Measurements from ENCODE around the gene CST2. TPM values are rescaled to one million over a fixed set of nuclear protein-coding genes. Genes with fewer than 3 reads are reported as not detected.
"Not testable (repeated sequence)": the region's sequence is repeated elsewhere in the genome, so short reads cannot be mapped to it uniquely, and the experiment has no call there.

Gene CST2
- not detected in 2 replicates for total RNA-seq (2014; rRNA removed)
- not detected for polyA plus RNA-seq (2012)

GRCh38 chr20:23826541-23827021, at the start of gene CST2:
Gene CST2, minus strand, starts transcription at chr20:23826729. Its CDS starts 69 bp downstream, at chr20:23826660.
- no peak for DNase-seq (ENCODE audit: low read depth)

GRCh38 chr20:23875606-23876237, 49.2 kb upstream of the CST2 start:
- DNase-seq (ENCODE audit: low read depth) = no peak

- no peak for DNase-seq (ENCODE audit: low read depth)
These were observed 48.2 kb upstream of the CST2 start for GRCh38 chr20:23874747-23875146.

GRCh38 chr20:23873370-23874015, 47.0 kb upstream of the CST2 start:
- DNase-seq (ENCODE audit: low read depth) = no peak

- no peak for DNase-seq (ENCODE audit: low read depth)
These were observed 45.5 kb upstream of the CST2 start for GRCh38 chr20:23872065-23872464.

- no peak for DNase-seq (ENCODE audit: low read depth)
These were observed 43.9 kb upstream of the CST2 start for GRCh38 chr20:23870461-23870860.

GRCh38 chr20:23869520-23869919, 43.0 kb upstream of the CST2 start:
- DNase-seq (ENCODE audit: low read depth) = no peak

- DNase-seq (ENCODE audit: low read depth) = no peak
These were observed 41.8 kb upstream of the CST2 start for GRCh38 chr20:23868321-23868720.

- no peak for DNase-seq (ENCODE audit: low read depth)
These were observed 40.7 kb upstream of the CST2 start for GRCh38 chr20:23867152-23867776.

- DNase-seq (ENCODE audit: low read depth) = not testable (repeated sequence)
These were observed 34.2 kb upstream of the CST2 start for GRCh38 chr20:23860771-23861170.

GRCh38 chr20:23857962-23858595, 31.6 kb upstream of the CST2 start:
- no peak for DNase-seq (ENCODE audit: low read depth)

- DNase-seq (ENCODE audit: low read depth) = no peak
These were observed 30.2 kb upstream of the CST2 start for GRCh38 chr20:23856736-23857135.

GRCh38 chr20:23856226-23856625, 29.7 kb upstream of the CST2 start:
- DNase-seq (ENCODE audit: low read depth) = no peak

GRCh38 chr20:23841693-23842092, 15.2 kb upstream of the CST2 start:
- DNase-seq (ENCODE audit: low read depth) = no peak

GRCh38 chr20:23835716-23836115, 9.2 kb upstream of the CST2 start:
- no peak for DNase-seq (ENCODE audit: low read depth)

GRCh38 chr20:23832775-23833513, 6.4 kb upstream of the CST2 start:
- no peak for DNase-seq (ENCODE audit: low read depth)

GRCh38 chr20:23831961-23832360, 5.4 kb upstream of the CST2 start:
- DNase-seq (ENCODE audit: low read depth) = not testable (repeated sequence)

GRCh38 chr20:23823621-23824324, 2.8 kb downstream of the CST2 start:
- no peak for DNase-seq (ENCODE audit: low read depth)

GRCh38 chr20:23823111-23823510, 3.4 kb downstream of the CST2 start:
- no peak for DNase-seq (ENCODE audit: low read depth)

- DNase-seq (ENCODE audit: low read depth) = no peak
These were observed 6.0 kb downstream of the CST2 start for GRCh38 chr20:23820493-23820892.

- DNase-seq (ENCODE audit: low read depth) = not testable (repeated sequence)
These were observed 15.0 kb downstream of the CST2 start for GRCh38 chr20:23811559-23811958.

Data from LHCN-M2 (cell line).